H1 (cell line): Measurements from ENCODE around the gene USP54.

Experiments used
- ATF3 ChIP-seq: IDR thresholded peaks from 2 replicates; pipeline ENCODE4 v1.6.1; 2011; ENCODE audit warnings: low read depth, mild to moderate bottlenecking, low read length; ENCODE audit not compliant: insufficient read depth
- CTCF ChIP-seq, 3 experiments: IDR thresholded peaks; 1 replicate in 2 of 3; 2 replicates in 1 of 3; pipeline versions ENCODE4 v1.5.1 to v1.6.1; 2011; ENCODE audit warnings: low read length in 3 of 3, mild to moderate bottlenecking in 3 of 3, inconsistent platforms in 2 of 3, low read depth in 1 of 3, moderate library complexity in 1 of 3; ENCODE audit not compliant: insufficient read depth in 1 of 3; ENCODE audit errors: control extremely low read depth in 1 of 3
- EZH2 ChIP-seq: fragments of 200-600 bp; sonication (generic); IDR thresholded peaks from 2 replicates; pipeline ENCODE4 v1.7.1; 2012; ENCODE audit warnings: low read depth, mild to moderate bottlenecking, moderate library complexity, low read length, inconsistent platforms; ENCODE audit not compliant: severe bottlenecking
- GABPA ChIP-seq: IDR thresholded peaks from 2 replicates; pipeline ENCODE4 v1.6.1; 2011; ENCODE audit warnings: mild to moderate bottlenecking, low read length, moderate library complexity, borderline replicate concordance; ENCODE audit not compliant: insufficient read depth
- GTF2F1 ChIP-seq: IDR thresholded peaks from 2 replicates; pipeline ENCODE4 v1.6.1; 2012; ENCODE audit warnings: low read depth, low read length, improper control_type of control experiment, borderline replicate concordance
- HDAC6 ChIP-seq: IDR thresholded peaks from one replicate; pipeline ENCODE4 v1.7.1; 2012; ENCODE audit warnings: low read depth, mild to moderate bottlenecking, inconsistent platforms, low read length, moderate library complexity
- POLR2A ChIP-seq, 2 experiments: IDR thresholded peaks; 1 replicate in 1 of 2; 2 replicates in 1 of 2; pipeline ENCODE4 v1.6.1; 2011; ENCODE audit warnings: low read depth in 2 of 2, low read length in 2 of 2, mild to moderate bottlenecking in 2 of 2; ENCODE audit errors: control extremely low read depth in 1 of 2
- SP2 ChIP-seq: IDR thresholded peaks from 2 replicates; pipeline ENCODE4 v1.6.1; 2012; ENCODE audit warnings: mild to moderate bottlenecking, low read length, inconsistent platforms
- USF2 ChIP-seq: IDR thresholded peaks from 2 replicates; pipeline ENCODE4 v1.6.1; 2011; ENCODE audit warnings: low read length, improper control_type of control experiment
- YY1 ChIP-seq: IDR thresholded peaks from 2 replicates; pipeline ENCODE4 v1.6.1; 2011; ENCODE audit warnings: low read depth, mild to moderate bottlenecking, low read length

- TF ChIP-seq CTCF (IDR thresholded peaks at IDR 0.05; ENCODE audit: control extremely low read depth in 1 of 3, insufficient read depth in 1 of 3, low read depth in 1 of 3, low read length in 3 of 3) = no peak
- TF ChIP-seq ATF3 = no peak
- TF ChIP-seq GTF2F1 = no peak
- no peak for TF ChIP-seq USF2
- no peak for TF ChIP-seq YY1
- TF ChIP-seq GABPA = no peak
- no peak for TF ChIP-seq EZH2
- no peak for TF ChIP-seq POLR2A (IDR thresholded peaks at IDR 0.05; ENCODE audit: control extremely low read depth in 1 of 2, low read depth in 2 of 2, low read length in 2 of 2)
- no peak for TF ChIP-seq HDAC6
- TF ChIP-seq SP2 = no peak
Observed at GRCh38 chr10:73534857-73535256, 56.3 kb downstream of the USP54 start.
